H1 (cell line): ENCODE measurements around the gene COBLL1. TPM values are rescaled to one million over a fixed set of nuclear protein-coding genes. Genes with fewer than 3 reads are reported as not detected.

Experiments
- CBX5 ChIP-seq: fragments of 300-800, 300-1000 bp; sonication (generic); IDR thresholded peaks from 2 replicates; pipeline ENCODE4 v1.7.1; 2016; ENCODE audit warnings: antibody characterized with exemption, low read length, low read depth
- CEBPB ChIP-seq: IDR thresholded peaks from 2 replicates; pipeline ENCODE4 v1.6.1; 2012; ENCODE audit warnings: low read depth, low read length
- CREB1 ChIP-seq: IDR thresholded peaks from 2 replicates; pipeline ENCODE4 v1.6.1; 2012; ENCODE audit warnings: inconsistent platforms
- NANOG ChIP-seq: IDR thresholded peaks from 2 replicates; pipeline ENCODE4 v1.6.1; 2011; ENCODE audit warnings: low read length, low read depth, mild to moderate bottlenecking, inconsistent platforms; ENCODE audit not compliant: insufficient read depth, poor library complexity, severe bottlenecking
- SIX5 ChIP-seq: IDR thresholded peaks from 2 replicates; pipeline ENCODE4 v1.6.1; 2011; ENCODE audit warnings: mild to moderate bottlenecking, low read depth, low read length
- SP2 ChIP-seq: IDR thresholded peaks from 2 replicates; pipeline ENCODE4 v1.6.1; 2012; ENCODE audit warnings: mild to moderate bottlenecking, low read length, inconsistent platforms
- TAF7 ChIP-seq: optimal IDR thresholded peaks from 2 replicates; pipeline ENCODE3; 2011; ENCODE audit warnings: low read depth, mild to moderate bottlenecking, inconsistent platforms, low read length, moderate library complexity, borderline replicate concordance
- polyA plus RNA-seq, 7 experiments: library from polyadenylated mRNA; depleted of rRNA in 3 of 7; stranded (reverse) in 5 of 7; unstranded in 2 of 7; fragments of >200 nt in 5 of 7; fragments of 200-250 nt in 2 of 7; gene quantifications; 1 replicate in 5 of 7; 2 replicates in 1 of 7; 4 replicates in 1 of 7; pipeline versions ENCODE4 v1.2.1 to v1.2.3, GENCODE V29; 2011 to 2013; ENCODE audit warnings: missing spikeins in 2 of 7, mixed read lengths in 2 of 7
- total RNA-seq: library from RNA; stranded (reverse); fragmentation: NEBNext Ultra II Directional; extraction: Animal tissue kit (Norgen Biotek cat#: 25700); gene quantifications from 2 replicates; pipeline ENCODE4 v1.2.1, GENCODE V29; 2021
- TF ChIP-seq, protein P1 (sequence below), 3 experiments: IDR thresholded peaks; 1 replicate in 2 of 3; 2 replicates in 1 of 3; pipeline versions ENCODE4 v1.5.1 to v1.6.1; 2011; ENCODE audit warnings: low read length in 3 of 3, mild to moderate bottlenecking in 3 of 3, inconsistent platforms in 2 of 3, low read depth in 1 of 3, moderate library complexity in 1 of 3; ENCODE audit not compliant: insufficient read depth in 1 of 3; ENCODE audit errors: control extremely low read depth in 1 of 3
- TF ChIP-seq, protein P2 (sequence below): IDR thresholded peaks from 2 replicates; pipeline ENCODE4 v1.6.1; 2011; ENCODE audit warnings: low read length, improper control_type of control experiment

The COBLL1 gene
- total and polyA plus RNA-seq, 2 of the 8 experiments (the other 6 are each of a cell fraction or from before 2014, with no cell fraction given) = 2.2 to 6.2 TPM

DNA sequence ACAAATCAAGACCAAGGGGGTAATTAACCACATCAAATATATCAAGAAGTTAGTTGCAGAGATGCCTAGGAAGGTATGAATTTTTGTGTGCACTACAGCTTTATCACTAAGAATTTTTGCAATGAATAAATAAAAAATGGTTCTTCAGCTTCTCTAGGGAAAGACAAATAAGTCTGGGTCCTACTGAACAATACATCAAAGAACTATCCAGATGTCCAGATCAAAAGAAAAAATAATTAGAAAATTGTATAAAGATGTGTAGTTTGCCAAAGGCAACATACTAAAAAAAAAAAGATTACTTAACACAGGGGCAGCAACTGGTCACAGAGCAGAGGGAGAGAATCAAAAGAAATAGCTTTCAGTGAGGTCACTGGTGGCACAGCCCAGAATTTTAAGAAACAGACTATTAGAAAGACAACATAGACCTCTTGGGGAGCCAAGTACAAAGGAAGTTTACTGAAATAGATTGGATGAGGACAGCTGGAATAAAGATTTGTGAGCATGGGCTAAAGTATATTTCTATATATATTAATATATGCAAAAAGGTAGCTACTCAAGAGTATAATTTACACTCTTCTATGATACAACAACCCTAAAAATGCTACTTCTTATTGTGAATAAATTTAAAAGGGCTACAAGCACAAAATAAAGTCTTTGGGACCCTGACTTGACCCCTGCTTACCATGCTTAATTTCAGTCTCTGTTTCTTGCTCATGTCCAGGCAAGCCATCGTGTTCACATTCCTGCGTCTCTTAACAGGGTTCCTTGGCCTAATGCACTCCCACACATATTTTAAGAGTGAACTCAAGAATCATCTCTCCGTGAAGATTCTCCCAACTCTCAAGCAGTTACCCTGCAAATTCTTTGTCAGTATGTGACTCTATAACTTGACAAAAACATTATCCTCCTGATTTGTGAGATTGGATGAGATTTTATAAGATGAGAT, 121.4 kb downstream of the COBLL1 start (continued):
- no peak for TF ChIP-seq TAF7
- no peak for TF ChIP-seq CREB1
- TF ChIP-seq SIX5 = no peak
- TF ChIP-seq CEBPB = no peak
- TF ChIP-seq, protein P1, sequence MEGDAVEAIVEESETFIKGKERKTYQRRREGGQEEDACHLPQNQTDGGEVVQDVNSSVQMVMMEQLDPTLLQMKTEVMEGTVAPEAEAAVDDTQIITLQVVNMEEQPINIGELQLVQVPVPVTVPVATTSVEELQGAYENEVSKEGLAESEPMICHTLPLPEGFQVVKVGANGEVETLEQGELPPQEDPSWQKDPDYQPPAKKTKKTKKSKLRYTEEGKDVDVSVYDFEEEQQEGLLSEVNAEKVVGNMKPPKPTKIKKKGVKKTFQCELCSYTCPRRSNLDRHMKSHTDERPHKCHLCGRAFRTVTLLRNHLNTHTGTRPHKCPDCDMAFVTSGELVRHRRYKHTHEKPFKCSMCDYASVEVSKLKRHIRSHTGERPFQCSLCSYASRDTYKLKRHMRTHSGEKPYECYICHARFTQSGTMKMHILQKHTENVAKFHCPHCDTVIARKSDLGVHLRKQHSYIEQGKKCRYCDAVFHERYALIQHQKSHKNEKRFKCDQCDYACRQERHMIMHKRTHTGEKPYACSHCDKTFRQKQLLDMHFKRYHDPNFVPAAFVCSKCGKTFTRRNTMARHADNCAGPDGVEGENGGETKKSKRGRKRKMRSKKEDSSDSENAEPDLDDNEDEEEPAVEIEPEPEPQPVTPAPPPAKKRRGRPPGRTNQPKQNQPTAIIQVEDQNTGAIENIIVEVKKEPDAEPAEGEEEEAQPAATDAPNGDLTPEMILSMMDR (IDR thresholded peaks at IDR 0.05; ENCODE audit: control extremely low read depth in 1 of 3, insufficient read depth in 1 of 3, low read depth in 1 of 3, low read length in 3 of 3) = no peak
- no peak for TF ChIP-seq SP2
- no peak for TF ChIP-seq CBX5
- TF ChIP-seq, protein P2, sequence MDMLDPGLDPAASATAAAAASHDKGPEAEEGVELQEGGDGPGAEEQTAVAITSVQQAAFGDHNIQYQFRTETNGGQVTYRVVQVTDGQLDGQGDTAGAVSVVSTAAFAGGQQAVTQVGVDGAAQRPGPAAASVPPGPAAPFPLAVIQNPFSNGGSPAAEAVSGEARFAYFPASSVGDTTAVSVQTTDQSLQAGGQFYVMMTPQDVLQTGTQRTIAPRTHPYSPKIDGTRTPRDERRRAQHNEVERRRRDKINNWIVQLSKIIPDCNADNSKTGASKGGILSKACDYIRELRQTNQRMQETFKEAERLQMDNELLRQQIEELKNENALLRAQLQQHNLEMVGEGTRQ = no peak
- TF ChIP-seq NANOG = no peak
